H1 (cell line): Measurements from ENCODE around the gene TBC1D20. TPM values are rescaled to one million over a fixed set of nuclear protein-coding genes. Genes with fewer than 3 reads are reported as not detected.

Source experiments
- EGR1 ChIP-seq: IDR thresholded peaks from 2 replicates; pipeline ENCODE4 v1.6.1; 2011; ENCODE audit warnings: low read depth, low read length, borderline replicate concordance
- TEAD4 ChIP-seq: IDR thresholded peaks from 2 replicates; pipeline ENCODE4 v1.6.1; 2012; ENCODE audit warnings: low read depth, low read length, inconsistent platforms, mixed read lengths
- polyA plus RNA-seq, 7 experiments: library from polyadenylated mRNA; depleted of rRNA in 3 of 7; stranded (reverse) in 5 of 7; unstranded in 2 of 7; fragments of >200 nt in 5 of 7; fragments of 200-250 nt in 2 of 7; gene quantifications; 1 replicate in 5 of 7; 2 replicates in 1 of 7; 4 replicates in 1 of 7; pipeline versions ENCODE4 v1.2.1 to v1.2.3, GENCODE V29; 2011 to 2013; ENCODE audit warnings: missing spikeins in 2 of 7, mixed read lengths in 2 of 7
- total RNA-seq: library from RNA; stranded (reverse); fragmentation: NEBNext Ultra II Directional; extraction: Animal tissue kit (Norgen Biotek cat#: 25700); gene quantifications from 2 replicates; pipeline ENCODE4 v1.2.1, GENCODE V29; 2021
- TF ChIP-seq, protein P1 (sequence below): IDR thresholded peaks from 2 replicates; pipeline ENCODE4 v1.6.1; 2011; ENCODE audit warnings: low read depth, mild to moderate bottlenecking, low read length; ENCODE audit not compliant: insufficient read depth

Gene TBC1D20
- total and polyA plus RNA-seq, 2 of the 8 experiments (the other 6 are each of a cell fraction or from before 2014, with no cell fraction given): 14.5 to 17.1 TPM

DNA sequence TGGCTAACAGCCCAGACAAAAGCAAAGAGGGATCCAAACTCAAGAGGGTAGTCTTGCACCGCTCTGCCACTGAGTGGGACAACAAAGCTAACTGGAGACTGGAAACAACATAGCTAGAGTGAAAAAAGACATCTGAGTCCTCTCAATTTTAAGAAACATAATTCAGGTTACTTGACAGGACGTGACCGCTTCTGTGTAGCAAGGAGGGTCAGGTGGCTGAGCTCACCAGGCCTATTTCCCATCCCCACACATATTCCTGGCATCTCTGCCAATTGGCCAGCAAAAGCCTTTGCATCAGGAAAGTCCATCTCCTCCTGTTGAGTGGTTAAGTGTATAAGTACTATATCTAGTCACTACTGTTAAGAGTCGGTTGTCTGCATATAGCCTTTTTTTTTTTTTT, 25.3 kb upstream of the TBC1D20 start (continued):
- TF ChIP-seq, protein P1, sequence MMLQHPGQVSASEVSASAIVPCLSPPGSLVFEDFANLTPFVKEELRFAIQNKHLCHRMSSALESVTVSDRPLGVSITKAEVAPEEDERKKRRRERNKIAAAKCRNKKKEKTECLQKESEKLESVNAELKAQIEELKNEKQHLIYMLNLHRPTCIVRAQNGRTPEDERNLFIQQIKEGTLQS: no peak
- TF ChIP-seq TEAD4 (no peak), EGR1 (no peak)
